Measurements from ENCODE around the gene SPATA3. TPM values are rescaled to one million over a fixed set of nuclear protein-coding genes. Genes with fewer than 3 reads are reported as not detected.

SPATA3 gene
- total RNA-seq, 1 donor from 2014 or later = not detected

GRCh38 chr2:230981704-230982103 lies 14.2 kb upstream of the SPATA3 start:
- H3K27ac Mint-ChIP-seq = no peak overlapping the region
- H3K9me3 Mint-ChIP-seq = no peaks in the 10 kb centered on the region
- no peaks in the 10 kb centered on the region for H3K4me1 Mint-ChIP-seq
- H3K36me3 Mint-ChIP-seq = no peaks in the 10 kb centered on the region
- no peak for TF ChIP-seq CTCF (IDR thresholded peaks at IDR 0.05; ENCODE audit: unreplicated experiment)
- H3K4me3 Mint-ChIP-seq = no peak overlapping the region
- no peak for DNase-seq (ENCODE audit: low spot score in 2 of 2, unreplicated experiment in 2 of 2)
- no peaks in the 10 kb centered on the region for H3K27me3 Mint-ChIP-seq (ENCODE audit: low read depth)

GRCh38 chr2:230982126-230982525 lies 13.8 kb upstream of the SPATA3 start:
- DNase-seq (ENCODE audit: low spot score in 2 of 2, unreplicated experiment in 2 of 2) = no peak
- Mint-ChIP-seq H3K4me3 (no peak overlapping the region), H3K4me1 (peaks cover 3% of the 10 kb centered on the region), H3K36me3 (no peaks in the 10 kb centered on the region), H3K27me3 (ENCODE audit: low read depth) (peaks cover 1% of the 10 kb centered on the region), H3K27ac (no peak overlapping the region), H3K9me3 (no peaks in the 10 kb centered on the region)
- TF ChIP-seq CTCF (IDR thresholded peaks at IDR 0.05; ENCODE audit: unreplicated experiment) = no peak

GRCh38 chr2:230982528-230982927 lies 13.4 kb upstream of the SPATA3 start:
- peaks cover 1% of the 10 kb centered on the region for H3K27me3 Mint-ChIP-seq (ENCODE audit: low read depth)
- H3K4me3 Mint-ChIP-seq = no peak overlapping the region
- no peaks in the 10 kb centered on the region for H3K9me3 Mint-ChIP-seq
- no peak for DNase-seq (ENCODE audit: low spot score in 2 of 2, unreplicated experiment in 2 of 2)
- no peaks in the 10 kb centered on the region for H3K36me3 Mint-ChIP-seq
- H3K4me1 Mint-ChIP-seq = peaks cover 3% of the 10 kb centered on the region
- no peak for TF ChIP-seq CTCF (IDR thresholded peaks at IDR 0.05; ENCODE audit: unreplicated experiment)
- no peak overlapping the region for H3K27ac Mint-ChIP-seq

GRCh38 chr2:230983566-230983965 lies 12.4 kb upstream of the SPATA3 start:
- H3K27ac Mint-ChIP-seq = no peak overlapping the region
- H3K4me3 Mint-ChIP-seq = no peak overlapping the region
- no peak for TF ChIP-seq CTCF (IDR thresholded peaks at IDR 0.05; ENCODE audit: unreplicated experiment)
- no peaks in the 10 kb centered on the region for H3K36me3 Mint-ChIP-seq
- peaks cover 3% of the 10 kb centered on the region for H3K4me1 Mint-ChIP-seq
- H3K9me3 Mint-ChIP-seq = no peaks in the 10 kb centered on the region
- no peak for DNase-seq (ENCODE audit: low spot score in 2 of 2, unreplicated experiment in 2 of 2)
- H3K27me3 Mint-ChIP-seq (ENCODE audit: low read depth) = peaks cover 1% of the 10 kb centered on the region

GRCh38 chr2:230984393-230985220 lies 11.3 kb upstream of the SPATA3 start:
- Mint-ChIP-seq H3K27ac (no peak overlapping the region), H3K4me3 (no peak overlapping the region), H3K27me3 (ENCODE audit: low read depth) (peaks cover 1% of the 10 kb centered on the region), H3K36me3 (no peaks in the 10 kb centered on the region), H3K4me1 (peaks cover 3% of the 10 kb centered on the region), H3K9me3 (no peaks in the 10 kb centered on the region)
- DNase-seq (ENCODE audit: low spot score in 2 of 2, unreplicated experiment in 2 of 2) = no peak
- no peak for TF ChIP-seq CTCF (IDR thresholded peaks at IDR 0.05; ENCODE audit: unreplicated experiment)

Measured in mesothelial cell of epicardium (in vitro differentiated cells).